Umbilical cord (tissue), 2 donors: ENCODE data around the gene IL1RAPL2. TPM values are rescaled to one million over a fixed set of nuclear protein-coding genes. Genes with fewer than 3 reads are reported as not detected.
"Not testable (repeated sequence)": the region's sequence is repeated elsewhere in the genome, so short reads cannot be mapped to it uniquely, and the experiment has no call there.

Experiments used
- DNase-seq: peaks from one replicate; pipeline ENCODE4 v3.0.0-alpha.2; 2015; ENCODE audit warnings: low spot score
- total RNA-seq: library from RNA; depleted of rRNA; stranded (reverse); fragments of >200 nt; gene quantifications from one replicate; pipeline ENCODE4 v1.2.3, GENCODE V29; 2014; ENCODE audit warnings: low replicate concordance; ENCODE audit not compliant: insufficient read depth

The IL1RAPL2 gene
- 2.2 TPM for total RNA-seq

DNA sequence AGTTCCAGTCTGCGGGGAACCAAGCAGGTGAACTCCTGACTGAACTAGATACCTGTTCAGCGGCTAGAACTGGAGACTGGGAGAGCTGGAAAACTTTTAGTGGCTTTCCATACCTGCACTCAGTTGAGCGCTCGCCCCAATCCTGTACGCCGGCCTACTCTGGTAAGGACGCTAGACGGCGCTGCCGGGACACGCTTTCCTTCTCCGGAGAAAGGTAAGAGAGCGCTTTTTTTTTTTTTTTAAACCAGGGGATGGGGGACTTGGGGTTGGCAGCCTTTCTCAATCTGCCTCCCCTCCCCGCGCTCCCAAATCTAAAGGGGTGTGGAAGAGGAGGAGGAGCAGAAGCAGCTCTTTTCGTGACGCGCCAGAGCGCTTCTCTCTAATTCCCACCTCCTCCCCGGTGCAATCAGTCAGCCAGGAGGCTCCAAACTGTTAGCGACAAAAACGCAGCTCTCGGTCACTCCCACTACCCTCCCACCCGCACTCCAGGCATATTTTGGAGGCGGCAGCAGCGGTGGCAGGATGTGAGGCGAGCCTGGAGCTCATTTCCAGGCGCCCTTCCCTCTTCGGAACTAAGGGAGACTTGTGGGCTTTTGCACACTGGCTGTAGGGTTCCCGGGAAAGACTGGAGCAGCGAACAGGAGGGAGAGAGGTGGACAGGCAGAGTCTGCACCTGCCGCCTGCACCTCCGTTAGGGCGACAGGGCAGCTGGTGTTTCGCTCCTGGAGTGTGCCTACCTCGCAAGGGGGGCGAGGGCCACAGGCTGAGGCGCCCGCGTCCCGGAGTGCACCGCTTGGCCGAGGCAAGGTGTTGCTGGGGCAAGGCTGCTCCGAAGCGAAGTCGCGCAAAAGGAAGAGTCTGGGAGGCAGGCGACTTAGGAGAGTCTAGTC lies at the start of gene IL1RAPL2:
Gene IL1RAPL2 (plus strand): TSS at position 409 of the 890 bp plus-strand sequence.
- DNase-seq = peak; percentile 16

DNA sequence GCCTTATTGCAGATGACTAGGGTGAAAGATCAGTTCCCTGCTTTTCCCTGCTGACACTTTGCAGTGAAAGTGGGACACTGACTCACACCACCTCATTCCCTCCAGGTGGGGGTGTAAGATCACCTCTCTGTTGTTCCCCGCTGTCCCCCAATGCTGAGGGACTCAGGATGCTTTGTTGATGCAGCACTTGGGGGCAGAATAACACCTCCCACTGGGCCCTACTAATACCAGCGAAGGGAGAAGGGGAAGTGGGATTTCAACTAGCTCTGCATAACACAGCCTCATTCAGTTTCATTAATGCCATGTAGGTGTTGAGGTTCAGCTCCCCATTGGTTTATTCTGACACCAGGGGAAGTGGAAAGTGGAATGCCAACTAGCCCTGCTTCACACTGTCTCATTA lies 43.6 kb upstream of the IL1RAPL2 start:
- no peak for DNase-seq

DNA sequence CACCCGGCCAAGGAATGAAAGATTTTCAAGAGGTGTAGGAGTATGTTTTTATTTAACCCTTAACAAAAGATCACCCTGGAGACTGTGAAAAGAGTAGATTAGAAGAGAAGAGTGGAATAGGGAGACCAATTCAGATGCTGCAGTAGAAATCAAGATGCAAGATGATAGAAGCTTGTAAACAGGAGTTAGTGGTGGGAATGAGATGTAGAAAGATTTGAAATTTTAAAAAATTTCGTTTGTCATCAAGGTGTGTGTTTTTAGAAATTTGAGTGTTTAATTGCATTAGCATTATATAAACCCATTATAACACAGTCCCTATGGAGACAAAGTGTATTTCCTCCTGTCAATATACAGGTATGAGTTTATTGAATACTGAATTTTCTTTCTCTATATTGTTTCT lies 42.1 kb upstream of the IL1RAPL2 start:
- DNase-seq = no peak

DNA sequence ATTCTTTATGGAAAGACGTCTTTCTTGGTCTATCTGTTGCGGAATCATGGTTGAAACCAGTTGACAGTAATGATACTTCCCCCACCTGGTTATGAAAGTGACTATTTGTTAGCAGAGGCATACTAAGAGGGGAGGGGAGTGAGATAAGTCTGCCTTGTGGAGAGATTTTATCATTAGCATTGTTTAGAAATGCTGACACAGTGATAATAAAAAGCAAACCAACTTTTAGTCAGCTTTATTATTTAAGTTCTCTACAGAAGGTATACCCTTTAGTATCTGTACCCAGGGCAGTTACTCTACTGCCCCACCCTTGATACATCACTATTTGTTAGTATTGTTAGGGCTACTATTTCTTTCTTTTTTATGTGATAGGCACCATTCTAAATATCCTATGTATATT lies 26.9 kb upstream of the IL1RAPL2 start:
- DNase-seq = no peak

DNA sequence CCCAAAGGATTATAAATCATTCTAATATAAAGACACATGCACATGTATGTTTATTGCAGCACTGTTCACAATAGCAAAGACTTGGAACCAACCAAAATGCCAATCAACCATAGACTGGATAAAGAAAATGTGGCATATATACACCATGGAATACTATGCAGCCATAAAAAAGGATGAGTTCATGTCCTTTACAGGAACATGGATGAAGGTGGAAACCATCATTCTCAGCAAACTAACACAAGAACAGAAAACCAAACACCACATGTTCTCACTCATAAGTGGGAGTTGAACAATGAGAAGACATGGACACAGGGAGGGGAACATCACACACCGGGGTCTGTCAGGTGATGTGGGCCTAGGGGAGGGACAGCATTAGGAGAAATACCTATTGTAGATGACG lies 23.6 kb upstream of the IL1RAPL2 start:
- DNase-seq = not testable (repeated sequence)

DNA sequence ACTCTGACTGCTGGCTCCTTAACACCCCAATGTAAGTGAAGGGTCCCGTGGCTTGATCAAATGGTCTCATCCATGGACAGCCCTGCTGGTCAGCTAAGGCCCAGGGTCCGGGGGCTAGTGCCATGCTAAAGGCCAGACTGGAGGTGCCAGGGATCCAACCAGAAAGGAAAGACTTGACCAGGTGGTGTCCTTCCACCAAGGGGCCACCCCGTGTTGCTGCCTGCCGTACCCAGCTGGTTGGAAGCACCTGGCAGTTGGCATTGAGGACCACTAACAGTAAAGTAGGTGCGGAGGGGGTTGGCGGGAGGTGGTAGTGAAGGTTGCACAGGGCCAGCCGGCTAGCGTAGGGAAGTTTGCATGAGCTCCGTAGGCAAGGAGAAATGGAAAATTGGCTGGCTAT lies 1.7 kb upstream of the IL1RAPL2 start:
- no peak for DNase-seq

DNA sequence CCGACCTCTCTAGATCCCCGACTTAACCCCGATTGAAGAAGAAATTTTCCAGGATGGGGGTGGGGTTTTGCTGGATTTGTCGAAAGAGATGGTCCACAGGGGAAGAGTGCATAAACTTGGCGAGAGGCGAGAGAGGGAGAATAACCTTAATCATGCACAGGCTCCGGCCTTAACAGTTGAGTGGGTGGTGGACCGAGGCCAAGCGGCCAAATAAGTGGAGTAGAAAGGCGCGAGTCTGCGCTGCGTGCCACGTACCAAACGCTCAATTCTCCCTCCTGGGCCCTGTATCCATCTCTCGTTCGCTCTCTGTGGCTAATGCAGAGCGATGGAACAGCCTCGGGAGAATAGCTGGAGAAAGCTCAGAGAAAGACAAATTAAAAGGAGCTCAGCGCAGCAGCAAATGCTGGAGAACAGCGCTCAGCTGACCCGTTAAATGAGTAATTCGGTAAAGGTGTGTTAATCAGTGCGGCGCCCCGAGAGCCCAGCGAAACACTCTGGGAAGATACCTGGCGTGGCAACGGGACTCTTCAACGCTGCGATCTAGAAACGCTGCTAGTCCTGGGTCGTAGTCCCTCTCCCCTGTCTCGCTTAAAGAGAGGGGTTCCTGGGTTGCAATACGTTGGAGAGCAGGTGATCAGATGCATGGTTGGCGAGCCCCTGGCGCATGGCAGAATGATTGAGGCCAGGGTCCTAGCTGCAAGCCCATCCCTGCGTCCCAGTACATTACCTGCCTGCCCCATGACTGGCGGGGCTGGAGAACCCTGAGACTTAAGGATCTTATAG lies 887 bp upstream of the IL1RAPL2 start:
- no peak for DNase-seq

DNA sequence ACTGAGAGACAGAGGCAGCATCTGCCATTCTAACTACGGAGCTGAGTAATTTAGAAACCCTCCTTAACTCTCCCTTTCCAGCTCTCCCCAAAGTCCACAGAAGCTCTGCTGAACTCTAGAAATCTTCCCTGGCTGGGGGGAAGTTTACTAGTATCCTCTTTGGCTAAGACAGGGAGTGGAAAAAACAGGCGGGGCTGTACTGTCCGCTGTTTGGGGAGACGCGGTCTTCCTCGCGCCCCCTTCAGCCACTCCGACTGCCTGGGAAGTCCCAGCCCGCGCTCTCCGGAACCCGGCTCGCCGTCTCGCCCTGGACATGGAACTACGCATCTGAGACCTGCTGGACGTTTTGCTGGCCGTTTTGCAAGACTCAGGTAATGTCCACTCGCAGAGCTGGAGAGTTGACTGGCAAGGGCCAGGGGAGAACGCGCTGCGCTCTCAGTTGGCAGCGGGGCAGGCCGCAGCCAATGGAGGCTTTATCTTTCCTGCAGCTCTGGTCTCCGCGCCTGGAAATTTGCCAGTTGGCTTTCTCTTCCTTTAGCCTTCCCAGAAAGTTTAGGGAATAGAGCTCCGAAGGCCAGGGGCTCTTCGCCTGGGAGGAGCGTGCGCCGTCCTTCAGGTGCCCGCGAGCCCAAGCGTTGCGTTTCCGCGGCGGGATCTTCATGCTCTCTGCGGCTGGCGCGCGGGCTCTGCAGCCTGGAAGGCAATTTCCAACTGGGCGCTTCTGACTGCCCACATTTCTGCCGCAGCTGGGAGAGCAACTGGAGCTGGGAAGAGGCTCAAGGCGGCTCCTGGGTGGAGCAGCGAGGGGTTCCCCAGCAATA lies 892 bp downstream of the IL1RAPL2 start:
- no peak for DNase-seq

DNA sequence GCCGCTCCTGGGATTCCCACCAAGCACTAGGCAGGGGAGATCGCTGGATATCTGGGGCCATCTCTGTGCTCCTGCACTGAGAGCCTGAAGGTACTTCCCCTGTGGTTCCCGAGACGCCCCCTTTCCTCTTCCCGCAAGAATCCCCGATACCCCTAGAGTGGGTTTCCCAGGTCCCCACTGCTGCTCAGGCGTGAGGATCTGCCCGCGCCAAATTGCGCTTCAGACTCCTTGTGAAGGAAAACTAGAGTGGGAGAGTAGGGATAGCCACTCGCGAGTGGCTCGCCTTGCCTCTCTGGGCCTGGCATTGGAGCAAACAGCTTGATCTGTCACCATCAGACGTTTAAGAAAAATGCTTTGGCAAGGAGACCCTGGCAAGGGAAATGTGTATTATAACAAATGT lies 1.5 kb downstream of the IL1RAPL2 start:
- no peak for DNase-seq

DNA sequence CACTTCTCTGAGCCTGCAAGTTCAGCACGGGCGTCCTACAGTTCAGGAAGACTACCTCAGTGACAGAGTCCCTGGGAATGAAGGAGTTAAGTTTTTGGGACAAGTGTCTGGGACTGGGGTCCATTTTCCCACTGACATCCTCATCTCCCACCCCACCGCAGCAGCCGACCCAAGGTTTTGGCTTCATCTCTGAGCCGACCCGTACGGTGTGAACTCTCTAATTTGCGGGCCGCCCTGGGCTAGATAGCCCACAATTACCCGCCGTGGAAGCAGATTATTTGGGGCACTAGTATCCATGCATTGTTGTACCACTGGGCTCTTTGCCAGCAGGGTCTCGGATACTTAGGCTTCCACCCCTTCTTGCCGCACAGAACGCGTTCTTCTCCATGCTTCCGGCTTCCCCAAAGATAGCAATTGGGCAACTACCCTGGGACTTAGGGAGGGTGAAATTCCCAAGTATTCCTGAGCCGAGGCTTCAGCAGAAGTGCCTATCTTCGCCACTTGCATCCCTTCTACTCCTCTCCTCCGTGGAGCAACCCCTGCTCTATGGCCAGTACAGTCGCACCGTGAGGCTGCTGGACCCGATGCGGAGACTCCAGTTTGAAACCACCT lies 2.4 kb downstream of the IL1RAPL2 start:
- DNase-seq = no peak

DNA sequence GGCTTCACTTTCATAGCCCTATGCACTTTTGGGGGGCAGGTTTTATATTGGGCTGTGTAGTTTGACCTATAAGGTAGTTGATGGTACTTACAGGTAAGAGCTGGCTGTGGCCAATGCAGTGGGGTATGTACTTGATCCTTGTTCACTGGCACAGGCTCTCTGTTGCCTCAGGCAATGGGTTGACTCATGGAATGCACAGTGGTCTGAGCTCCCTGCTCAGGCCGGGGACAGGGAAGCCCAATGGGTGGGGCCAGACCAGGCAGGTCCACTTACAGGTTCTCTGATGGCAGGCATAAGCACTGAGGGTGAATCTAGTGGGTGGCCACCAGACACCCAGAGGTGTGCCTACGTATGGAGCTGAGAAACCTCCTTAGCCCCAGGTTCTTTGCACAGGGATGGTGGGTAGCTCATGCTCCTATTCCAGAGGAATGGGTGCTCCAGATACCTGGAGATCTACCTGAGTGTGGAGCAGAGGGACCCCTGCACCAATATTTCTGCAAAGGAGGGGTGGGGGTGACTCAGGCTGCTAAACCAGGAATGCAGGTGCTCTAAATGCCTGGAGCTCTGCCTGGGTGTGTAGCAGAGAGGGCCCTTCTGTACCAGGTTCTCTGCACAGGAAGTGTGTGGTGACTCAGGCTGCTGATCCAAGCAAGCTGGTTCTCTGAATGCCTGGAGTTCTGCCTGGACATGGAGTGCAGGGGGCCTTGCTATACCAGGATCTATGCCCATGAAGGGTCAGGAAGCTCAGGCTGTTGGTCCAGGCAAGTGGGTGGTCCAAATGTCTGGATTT lies 52.3 kb downstream of the IL1RAPL2 start:
- no peak for DNase-seq

DNA sequence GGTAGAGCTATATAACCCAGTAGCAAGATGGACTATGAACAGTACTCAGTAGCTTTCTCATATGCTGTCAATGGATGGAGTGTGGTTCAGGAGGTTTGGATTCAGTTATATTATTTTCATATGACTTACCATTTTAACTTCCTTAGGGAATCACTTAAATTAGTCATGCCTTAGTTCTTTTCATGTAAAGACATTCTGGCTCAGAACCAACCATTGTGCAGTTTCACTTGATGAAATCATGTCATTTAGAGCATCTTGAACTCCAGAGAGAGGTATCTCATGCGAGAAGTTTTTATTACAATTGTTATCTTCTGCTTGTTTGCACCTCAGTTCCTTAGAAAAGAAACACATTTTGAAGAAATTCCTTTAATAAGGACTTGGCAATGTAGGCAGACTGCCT lies 55.8 kb downstream of the IL1RAPL2 start:
- no peak for DNase-seq

DNA sequence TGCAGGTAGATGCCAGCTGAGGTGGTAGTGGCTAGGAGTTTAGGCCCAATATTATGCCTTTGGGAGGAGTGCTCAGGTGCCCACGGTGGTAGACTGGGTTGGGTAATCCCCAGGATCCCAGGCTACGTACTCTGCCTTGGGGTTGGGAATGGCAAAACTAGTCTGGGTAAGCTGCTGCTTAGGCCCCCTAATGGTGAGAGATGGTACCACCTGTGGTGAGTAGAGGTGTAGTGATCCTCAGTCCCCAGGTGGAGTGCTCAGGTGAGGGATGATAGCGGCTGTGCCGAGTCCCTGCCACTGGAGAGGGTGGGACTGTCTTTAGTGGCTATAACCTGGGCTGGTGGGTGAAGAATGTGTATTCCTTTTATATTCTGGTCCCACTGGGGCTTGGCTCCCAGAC lies 75.2 kb downstream of the IL1RAPL2 start:
- DNase-seq = no peak

DNA sequence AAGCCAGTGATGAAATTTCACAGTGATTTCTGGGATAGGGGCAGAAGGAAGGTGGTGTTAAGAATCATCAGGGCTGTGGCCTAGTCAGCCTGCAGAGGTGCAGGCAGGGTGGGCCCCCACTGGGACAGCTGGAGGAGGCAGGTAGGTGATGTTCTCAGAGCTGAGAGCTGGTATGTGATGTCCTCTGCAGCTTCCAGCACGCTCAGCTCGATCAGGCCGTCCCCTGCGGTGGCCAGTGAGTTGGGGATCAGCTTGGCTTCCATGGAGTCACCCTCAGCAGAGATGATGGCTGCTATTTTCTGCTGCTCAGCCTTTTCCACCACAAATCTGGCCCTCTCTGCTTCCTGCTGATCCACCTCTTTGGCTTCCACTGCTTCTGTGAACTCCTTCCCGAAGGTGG lies 81.1 kb downstream of the IL1RAPL2 start:
- no peak for DNase-seq

DNA sequence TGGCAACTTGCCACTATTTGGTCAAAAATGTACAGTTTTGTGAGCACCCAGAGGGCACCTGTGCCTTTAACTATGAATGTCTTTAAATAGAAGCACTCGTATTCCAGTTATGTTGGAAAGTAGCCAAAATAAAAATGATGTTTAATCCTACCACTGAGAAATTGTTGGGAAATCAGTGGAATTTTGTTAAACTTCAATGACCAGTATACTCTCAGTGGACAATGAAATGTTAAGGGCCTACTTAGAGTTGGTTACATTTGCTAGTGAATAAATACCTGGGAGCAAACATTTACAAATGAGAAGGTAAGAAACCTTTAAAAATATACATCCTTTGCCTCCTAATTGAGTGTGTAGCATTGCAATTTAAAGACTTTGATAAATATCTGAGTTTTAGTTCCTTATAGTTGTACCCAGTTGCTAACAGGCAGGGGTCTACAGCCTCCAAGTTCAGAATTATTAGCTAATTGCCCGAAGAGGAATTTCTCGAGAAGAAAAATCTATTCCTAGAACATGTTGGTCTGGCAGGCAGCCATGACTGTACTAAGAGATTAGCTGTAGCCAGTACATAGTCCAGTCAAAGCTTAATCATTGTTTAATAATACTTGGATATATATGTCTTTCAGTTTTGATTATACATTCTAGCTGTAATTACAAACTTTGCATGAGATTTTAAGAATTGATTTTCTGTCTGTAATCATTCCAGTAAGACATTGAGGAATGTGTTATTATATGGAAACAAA lies 93.2 kb downstream of the IL1RAPL2 start:
- DNase-seq = no peak

DNA sequence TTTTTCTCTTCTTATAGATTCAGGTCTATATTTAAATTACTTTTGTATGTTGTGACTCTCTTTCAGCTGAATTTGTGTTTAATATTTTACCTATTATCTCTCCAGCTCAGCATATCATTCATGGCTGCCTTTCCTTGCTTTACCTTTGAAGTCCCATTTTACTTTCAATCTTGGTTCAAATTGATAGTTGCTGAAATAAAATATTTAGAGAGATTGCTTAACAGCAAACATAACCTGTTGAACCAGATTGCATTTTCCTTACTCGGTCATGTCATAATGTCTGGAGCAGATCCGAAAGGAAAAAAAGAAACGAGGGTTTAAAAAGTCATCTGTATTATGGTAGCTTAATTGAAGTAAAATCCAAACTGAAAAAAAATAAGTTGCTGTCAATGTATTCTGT lies 94.1 kb downstream of the IL1RAPL2 start:
- DNase-seq = no peak

DNA sequence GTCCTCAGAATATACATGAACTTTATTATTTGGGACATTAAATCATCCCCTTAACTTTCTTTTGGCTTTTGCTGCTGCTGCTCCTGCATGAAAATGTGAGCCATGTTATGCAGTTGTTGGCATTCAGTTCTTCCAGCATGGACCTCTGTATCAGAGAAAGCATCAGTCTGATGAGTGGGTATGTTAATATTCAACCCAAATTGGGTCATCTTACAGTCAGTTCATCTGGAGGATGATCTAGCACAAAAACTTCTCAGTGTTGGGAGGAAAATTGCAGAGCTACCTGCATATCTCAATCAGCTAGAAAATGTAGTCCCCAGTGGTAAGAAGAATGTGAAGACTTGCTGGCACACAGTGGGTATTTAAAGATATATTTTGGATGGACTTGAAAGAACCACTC lies 96.7 kb downstream of the IL1RAPL2 start:
- DNase-seq = no peak

DNA sequence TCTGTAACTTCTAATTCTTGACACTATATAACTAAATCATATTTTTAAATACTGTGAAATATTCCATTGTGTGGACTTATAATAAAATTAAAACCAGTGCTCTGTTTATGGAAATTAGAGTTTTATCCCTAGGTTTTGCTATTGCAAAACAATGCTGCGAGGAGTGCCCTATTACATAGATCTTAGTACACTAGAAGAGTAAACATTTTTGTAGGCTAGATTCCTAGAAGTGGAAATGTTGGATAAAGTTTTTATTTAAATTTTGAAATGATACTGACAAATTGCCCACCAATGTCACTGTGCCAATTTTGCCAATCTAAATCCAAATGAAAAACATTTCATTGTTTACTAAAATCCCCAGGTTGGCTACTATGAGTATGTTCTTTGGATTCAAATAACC lies 99.7 kb downstream of the IL1RAPL2 start:
- DNase-seq = no peak

DNA sequence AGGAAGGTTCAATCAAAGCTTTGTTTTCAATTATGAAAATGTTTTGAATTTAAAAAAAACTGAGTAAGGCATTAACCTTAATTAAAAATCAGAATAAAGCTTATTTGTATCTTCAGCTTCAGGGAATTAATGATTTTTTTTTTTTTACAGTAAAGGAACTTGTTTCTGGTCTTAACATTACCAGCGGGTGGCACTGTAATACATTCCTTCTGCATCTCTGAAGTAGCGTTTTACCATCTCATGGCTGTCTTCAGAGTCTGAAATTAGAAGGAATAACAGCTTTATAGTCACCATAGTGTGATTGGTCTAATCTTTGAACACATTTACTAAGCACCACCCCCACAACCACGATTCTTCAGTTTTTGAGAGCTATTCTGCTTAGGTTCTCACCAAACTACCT lies 102.6 kb downstream of the IL1RAPL2 start:
- peak; percentile 11 for DNase-seq

DNA sequence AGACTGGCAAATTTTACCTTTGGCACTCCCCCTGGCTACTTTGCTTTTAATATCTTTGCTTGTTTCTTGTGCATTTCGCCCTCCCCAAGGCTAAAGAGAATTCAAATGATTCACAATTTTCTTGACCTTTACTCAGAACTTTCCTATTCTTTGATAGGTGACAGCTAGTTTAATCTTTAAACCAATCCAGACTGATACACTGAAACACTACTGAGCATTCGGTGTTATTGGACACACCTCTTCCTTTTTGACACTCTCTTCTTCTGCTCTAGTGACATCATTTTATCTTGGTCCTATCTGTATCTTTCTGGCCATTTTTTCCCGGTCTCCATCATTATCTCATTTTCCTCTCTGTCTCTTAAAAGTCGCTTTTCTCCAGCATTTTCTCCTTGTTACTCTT lies 103.1 kb downstream of the IL1RAPL2 start:
- no peak for DNase-seq
